GM19328 (cell line): ENCODE measurements around the gene PALLD.
"Not testable (repeated sequence)": the region's sequence is repeated elsewhere in the genome, so short reads cannot be mapped to it uniquely, and the experiment has no call there.

Experiments used
- ATAC-seq: cut with Tn5 transposase; IDR thresholded peaks from one replicate; pipeline ENCODE4 v1.9.1; 2021; ENCODE audit warnings: mild to moderate bottlenecking, moderate library complexity; ENCODE audit not compliant: unreplicated experiment

Gene PALLD

GRCh38 chr4:168496834-168497233 lies at the start of gene PALLD:
Gene PALLD, plus strand, starts transcription at chr4:168497052.
- no peak for ATAC-seq

DNA sequence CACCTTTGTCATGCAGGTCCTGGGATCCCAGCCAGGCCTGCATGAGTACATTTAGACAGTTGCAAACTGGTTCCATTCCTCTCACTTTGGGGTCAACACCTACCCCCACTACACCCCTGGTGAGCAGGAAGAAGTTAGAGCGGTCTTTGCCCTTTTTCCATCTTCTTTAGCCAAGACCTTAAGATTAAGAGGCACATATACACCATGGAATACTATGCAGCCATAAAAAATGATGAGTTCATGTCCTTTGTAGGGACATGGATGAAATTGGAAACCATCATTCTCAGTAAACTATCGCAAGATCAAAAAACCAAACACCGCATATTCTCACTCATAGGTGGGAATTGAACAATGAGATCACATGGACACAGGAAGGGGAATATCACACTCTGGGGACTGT lies 47.8 kb upstream of the PALLD start:
- ATAC-seq: not testable (repeated sequence)

- ATAC-seq: no peak
Measured at GRCh38 chr4:168449719-168450452, 47.0 kb upstream of the PALLD start.

GRCh38 chr4:168451331-168451730 lies 45.5 kb upstream of the PALLD start:
- no peak for ATAC-seq

- no peak for ATAC-seq
Measured at GRCh38 chr4:168451744-168452390, 45.0 kb upstream of the PALLD start.

DNA sequence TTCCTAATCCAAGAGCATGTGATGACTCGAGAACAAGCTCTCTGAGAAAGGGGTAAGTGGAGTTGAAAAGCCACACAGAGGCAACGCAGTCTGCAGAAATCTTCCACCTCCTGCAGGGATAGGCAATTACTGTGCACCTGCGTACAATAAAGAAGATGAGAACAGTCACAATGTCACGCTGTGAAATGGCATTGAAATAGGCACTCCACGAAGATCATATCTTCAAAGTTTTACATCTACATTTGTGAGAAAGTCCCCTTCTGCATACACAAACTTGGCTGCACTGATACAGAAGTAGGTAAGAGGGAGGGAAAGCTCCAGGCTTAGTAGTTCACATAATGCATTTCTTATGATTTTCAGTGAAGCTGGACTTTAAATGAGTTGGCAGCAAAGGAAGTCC lies 43.7 kb upstream of the PALLD start:
- no peak for ATAC-seq

GRCh38 chr4:168458256-168458655 lies 38.6 kb upstream of the PALLD start:
- not testable (repeated sequence) for ATAC-seq

DNA sequence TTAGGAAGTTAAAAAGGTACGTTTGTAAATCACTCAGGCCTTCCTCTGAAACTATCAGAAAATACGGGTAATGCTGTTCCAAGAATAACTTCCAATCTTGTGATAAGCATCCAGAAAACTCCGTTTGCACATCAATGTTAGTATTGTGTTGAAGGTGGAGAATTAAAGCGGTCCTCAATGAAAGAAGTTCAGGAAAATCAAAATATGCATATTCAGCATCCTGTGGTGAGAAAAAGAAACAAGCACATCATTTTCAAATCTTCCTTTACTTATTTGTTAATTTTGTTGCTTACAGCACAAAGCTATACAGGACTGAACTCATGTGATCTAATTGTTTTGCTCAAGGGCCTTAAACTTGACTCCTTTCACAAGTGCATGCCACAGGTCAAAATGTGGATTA lies 35.0 kb upstream of the PALLD start:
- ATAC-seq: no peak

DNA sequence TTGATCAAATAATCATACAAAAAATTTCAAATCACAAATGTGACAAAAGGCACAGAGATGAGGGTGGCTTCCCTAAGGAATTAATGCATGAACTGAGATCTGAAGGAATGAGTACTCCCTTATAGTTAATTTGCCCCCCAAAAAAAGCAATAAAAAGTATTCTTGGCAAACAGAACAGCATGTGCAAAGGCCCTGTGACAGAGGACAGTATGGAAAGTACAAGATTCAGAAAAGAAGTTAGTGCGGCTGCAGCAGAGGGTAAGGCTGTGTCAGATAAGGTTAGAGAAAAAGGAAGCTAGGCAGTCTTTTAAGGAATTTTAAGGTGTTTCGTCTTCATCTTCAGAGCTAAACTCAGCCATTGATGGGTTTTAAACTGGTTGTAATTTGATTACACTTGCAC lies 23.9 kb upstream of the PALLD start:
- no peak for ATAC-seq

GRCh38 chr4:168474660-168475320 lies 22.1 kb upstream of the PALLD start:
- no peak for ATAC-seq

- ATAC-seq: no peak
Measured at GRCh38 chr4:168475745-168476144, 21.1 kb upstream of the PALLD start.

- no peak for ATAC-seq
Measured at GRCh38 chr4:168478868-168479267, 18.0 kb upstream of the PALLD start.

DNA sequence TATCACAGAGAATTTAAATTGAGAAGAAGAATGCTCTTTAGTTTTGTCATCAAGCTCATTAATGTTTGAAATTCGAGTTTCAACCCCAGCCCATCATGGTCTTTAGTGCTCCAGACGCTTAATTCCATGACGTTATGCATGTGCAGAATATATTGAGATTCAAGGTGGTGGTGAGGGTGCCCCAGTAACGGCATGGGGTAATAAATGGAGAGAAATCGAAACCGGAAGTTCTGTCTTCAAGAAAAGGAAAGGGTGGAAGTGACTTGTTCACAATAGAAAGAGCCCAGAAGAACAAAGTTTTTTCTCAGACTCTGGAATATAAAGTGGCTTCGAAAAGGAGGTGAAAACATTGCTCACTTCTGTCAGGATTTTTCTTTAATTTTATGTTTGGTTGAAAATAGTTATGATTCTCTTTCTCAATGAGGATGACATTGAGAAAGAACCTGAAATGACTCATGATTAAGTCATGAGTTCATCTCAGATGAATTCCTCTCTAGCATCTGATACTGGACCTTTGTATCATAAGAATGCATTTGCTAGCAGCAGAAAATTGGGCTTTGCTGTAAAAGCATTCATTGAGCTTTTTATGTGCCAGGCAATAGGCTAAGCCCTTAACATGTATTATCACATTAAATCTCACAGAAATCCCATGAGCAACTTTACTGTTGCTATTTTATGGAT lies 15.8 kb upstream of the PALLD start:
- ATAC-seq: peak; percentile 35

GRCh38 chr4:168483811-168484210 lies 13.0 kb upstream of the PALLD start:
- ATAC-seq: no peak

DNA sequence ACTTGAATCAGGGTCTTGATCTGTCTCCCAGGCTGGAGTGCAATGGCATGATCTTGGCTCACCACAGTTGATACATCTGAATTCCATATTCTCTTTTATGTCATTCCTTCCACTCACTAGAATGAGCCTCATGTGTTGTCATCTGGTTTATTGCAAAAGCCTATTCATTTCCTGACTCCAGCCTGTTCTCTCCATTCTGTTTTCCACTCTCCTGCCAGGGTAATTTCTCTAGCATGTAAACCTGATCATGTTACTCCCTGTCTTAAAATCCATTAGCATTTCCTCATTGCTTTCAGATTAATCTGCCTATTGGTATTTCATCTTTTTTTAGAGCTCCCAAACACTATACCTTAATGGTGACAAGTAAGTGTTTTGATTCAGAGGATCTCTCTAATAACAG lies 12.2 kb upstream of the PALLD start:
- ATAC-seq: no peak

GRCh38 chr4:168485156-168485910 lies 11.5 kb upstream of the PALLD start:
- no peak for ATAC-seq

DNA sequence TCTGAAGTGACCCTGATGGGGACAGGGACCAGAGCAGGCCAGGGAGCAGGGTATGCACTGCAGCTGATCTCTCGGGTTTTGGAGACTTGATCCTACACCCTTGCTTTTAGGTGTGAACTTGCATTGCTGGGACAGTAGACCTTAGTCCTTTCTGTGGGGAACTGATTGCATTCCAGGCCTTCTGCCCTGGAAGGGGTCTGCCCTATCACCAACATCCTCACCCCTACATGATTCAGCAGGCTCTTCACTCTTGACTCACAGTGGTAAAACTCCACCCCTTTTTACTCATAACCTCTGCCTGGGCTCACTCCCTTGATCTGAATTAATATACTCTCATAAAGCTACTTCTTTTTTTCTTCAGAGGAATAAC lies 10.0 kb upstream of the PALLD start:
- no peak for ATAC-seq

DNA sequence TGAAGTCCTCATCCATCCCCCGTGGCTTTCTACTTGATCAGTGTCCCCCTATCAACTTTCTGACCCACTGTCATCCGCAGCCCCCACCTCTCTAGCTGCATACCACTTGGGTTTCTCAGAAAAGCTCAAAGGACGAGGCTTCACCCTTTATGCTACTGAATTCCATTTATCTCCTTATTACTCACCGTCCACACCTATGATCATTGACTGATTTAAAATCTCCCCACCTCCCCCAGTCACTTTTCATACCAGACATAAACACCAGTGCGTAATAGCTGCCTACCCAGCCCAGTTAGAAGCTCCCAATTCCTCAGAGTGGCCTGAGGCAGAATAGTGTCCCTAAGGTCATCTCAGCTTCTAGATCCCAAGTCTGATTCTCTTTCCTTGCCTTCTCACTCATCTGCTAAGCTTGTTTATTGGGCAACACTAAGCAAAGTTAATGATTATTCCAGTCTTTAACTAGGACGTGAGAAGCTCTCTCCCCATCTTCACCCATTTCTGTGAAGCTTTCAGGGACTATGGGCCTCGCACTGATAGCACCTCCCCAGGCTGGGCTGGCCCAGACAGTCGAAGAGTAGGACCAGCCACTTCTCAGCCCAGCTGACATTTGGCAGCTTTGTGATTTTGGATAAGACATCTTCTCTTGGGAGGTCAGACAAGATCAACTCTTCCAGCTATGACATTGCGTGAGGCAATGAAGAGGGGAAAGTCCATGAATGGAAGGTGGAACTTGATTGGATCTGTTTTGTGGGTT lies 9.4 kb upstream of the PALLD start:
- ATAC-seq: no peak

DNA sequence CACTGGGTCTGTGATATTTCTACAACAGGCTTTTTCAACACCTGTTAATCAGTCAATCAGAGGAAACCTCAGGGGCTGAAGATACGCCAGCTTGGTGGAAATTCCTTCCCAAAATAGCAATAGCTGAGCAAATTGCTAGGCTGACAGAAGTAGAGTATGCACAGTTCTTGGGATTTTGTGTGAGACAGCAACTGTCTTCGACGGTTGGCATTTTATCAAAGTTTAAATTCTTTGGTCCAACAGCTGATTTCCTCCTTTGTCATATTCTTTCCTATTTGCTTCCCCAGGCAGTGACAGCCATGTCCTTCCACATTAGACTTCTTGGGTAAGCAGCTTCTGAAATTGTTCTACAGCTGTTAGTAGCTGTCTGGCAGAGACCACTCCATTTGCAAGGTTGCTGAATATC lies 8.0 kb upstream of the PALLD start:
- no peak for ATAC-seq

- no peak for ATAC-seq
Measured at GRCh38 chr4:168489616-168490015, 7.2 kb upstream of the PALLD start.
